Fibroblast of skin of left quadriceps (primary cell): ENCODE results near the gene OPCML.

Experiments used
- DNase-seq, 2 experiments: peaks; one replicate each; pipeline ENCODE4 v3.0.0-alpha.2; 2013; ENCODE audit warnings: low read depth in 2 of 2

OPCML gene

GRCh38 chr11:133234883-133235282 is 297.4 kb downstream of the OPCML start:
- DNase-seq = no peak

GRCh38 chr11:133232665-133233064 is 299.6 kb downstream of the OPCML start:
- no peak for DNase-seq

DNA sequence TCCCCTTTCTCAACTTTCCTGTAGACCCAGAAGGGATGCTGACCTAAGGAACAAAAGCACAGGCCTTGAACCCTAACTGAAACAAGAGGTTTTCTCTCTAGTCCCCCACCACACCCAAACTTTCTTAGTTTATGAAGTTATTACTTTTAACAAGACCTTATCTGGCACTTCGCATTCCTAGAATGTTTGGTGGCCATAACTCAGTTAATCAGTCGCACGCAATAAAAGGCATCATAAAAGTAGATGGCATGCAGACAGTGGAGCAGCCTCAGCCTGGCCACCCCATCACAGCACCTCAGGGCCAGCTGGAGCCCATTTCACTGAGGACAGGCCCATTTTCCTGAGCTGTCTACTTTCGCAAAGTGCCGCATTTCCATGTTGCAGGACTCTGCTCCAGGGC is 301.9 kb downstream of the OPCML start:
- DNase-seq = no peak

DNA sequence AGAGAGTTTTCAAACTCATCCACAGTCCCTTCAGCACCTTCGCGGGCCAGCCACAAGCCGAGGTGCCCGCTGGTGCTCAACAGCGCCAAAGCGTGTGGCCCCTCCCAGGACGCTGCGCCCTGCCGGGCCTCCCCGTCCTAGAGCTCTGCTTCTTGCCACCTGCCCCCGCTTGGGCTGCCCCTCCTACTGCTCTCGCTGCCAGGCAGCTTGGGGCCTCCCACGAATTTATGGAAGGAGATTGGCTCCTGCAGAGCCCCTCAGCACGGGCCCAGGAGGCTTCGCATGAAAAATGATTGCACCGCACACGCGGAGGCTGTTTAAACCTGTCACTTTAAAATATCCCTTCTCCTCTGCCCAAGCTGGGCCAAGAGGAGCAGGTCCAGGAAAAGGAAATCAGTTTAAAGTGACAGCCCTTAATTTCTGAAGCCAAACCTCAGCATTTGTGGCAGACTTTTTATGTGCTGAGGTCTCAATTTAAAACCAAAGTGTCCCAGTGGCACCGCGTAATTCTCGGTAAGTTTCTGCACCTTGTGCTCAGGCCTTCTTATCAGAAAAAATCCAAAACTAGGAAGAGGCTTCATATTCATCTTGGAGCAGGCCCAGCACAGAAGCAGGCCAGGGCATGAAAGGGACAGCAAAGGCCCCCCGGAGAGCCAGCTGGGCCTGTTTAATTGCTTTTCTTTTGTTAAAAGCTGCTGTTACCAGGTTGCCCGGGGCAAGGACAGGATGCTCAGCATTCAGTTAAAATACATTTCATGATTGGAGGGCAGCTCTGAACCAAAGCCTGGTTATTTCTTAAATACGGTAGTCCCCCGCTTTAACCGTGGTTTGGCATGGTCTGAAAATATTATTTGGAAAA is 303.6 kb downstream of the OPCML start:
- no peak for DNase-seq

DNA sequence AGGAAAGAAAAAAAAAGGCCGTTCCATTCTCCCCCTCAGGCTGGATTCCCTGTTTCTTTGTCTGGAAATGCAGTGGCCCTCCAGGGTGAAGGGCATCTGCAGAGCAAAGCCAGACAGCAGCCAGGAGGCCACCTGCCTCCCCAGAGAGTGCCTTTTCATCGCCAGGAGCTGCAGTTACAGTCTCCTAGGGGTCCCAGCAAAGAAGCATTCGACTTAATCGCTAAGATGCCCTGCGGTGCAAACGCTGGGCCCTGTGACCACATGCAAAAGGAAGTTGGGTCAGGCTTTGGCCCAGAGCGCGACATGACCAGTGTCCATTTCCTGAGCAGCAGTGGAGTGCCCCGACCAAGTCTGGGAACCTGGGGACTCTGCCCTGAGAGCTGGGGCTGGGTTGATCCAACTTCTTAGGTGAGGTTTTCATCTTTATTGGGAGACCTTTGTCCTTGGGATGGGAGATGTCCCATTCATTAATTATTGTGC is 304.6 kb downstream of the OPCML start:
- DNase-seq = no peak

GRCh38 chr11:133224271-133224670 is 308.0 kb downstream of the OPCML start:
- no peak for DNase-seq

GRCh38 chr11:133222425-133223330 is 309.6 kb downstream of the OPCML start:
- no peak for DNase-seq

GRCh38 chr11:133219543-133219942 is 312.8 kb downstream of the OPCML start:
- DNase-seq = no peak

- DNase-seq = no peak
Observed at GRCh38 chr11:133216813-133217212, 315.5 kb downstream of the OPCML start.

DNA sequence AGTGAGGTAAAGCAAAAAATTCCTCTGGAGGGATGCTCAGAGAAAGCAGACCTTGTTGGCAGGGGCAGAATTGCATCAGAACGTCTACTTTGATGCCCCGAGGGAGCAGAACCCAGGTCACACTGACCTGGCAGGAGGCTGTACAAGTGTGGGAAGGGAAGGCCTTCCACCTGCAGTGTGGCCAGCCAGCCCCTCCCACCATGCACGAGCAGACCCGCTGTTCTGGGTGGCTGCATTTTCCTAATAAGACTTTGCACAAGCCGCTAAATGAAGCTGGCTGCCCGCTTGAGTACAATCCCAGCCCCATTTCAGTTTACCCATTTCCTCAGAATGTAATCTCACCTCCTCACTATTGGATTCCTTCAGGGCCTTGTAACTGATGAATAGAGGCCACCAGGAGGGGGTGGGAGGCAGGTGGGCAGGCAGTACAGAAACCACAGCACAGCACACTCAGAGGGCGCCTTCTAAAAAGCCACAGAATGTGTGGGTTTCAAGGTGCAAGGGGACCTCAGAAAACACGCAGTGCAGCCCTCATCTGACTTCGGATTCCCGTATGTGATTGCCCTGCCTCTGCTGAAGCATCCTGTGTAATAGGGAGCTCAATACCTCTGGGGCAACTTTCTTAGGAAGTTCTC is 316.6 kb downstream of the OPCML start:
- no peak for DNase-seq

GRCh38 chr11:133214646-133215045 is 317.7 kb downstream of the OPCML start:
- DNase-seq = no peak

GRCh38 chr11:133212201-133212600 is 320.1 kb downstream of the OPCML start:
- no peak for DNase-seq

- no peak for DNase-seq
Observed at GRCh38 chr11:133207995-133208394, 324.3 kb downstream of the OPCML start.

DNA sequence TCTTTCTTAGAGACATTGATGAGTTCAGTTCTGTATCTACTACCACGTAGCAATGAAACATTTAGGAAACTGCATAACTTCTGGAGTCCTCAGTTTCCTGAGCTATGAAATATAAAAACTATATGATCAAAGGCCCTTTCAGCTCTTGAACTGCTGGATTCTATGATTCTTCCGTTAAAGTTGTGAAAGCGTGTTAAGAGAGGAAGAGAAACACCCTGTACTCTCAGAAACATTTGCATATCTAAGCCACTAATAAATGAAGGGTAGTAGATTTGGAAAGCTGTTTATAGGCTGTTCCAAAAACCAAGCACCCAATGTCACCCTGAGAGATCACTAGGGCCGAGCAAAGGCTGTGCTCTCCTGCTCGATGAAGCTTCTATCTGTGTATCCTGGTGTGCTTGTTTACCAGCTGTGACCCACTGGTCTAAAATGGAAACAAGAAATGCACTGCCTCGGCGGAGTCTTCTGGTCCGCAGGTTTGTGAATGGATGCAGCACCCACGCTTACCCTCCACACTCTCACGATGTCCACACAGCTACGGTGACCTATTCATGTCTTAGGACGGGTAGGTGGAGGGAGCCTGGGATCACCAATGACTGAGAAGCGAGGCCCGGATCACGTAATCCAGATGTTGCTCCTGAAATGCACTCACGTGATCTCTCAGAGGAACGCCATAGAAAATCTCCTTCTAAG is 325.8 kb downstream of the OPCML start:
- DNase-seq = no peak

GRCh38 chr11:133204158-133204557 is 328.1 kb downstream of the OPCML start:
- DNase-seq = no peak

GRCh38 chr11:133202816-133203215 is 329.5 kb downstream of the OPCML start:
- DNase-seq = no peak

DNA sequence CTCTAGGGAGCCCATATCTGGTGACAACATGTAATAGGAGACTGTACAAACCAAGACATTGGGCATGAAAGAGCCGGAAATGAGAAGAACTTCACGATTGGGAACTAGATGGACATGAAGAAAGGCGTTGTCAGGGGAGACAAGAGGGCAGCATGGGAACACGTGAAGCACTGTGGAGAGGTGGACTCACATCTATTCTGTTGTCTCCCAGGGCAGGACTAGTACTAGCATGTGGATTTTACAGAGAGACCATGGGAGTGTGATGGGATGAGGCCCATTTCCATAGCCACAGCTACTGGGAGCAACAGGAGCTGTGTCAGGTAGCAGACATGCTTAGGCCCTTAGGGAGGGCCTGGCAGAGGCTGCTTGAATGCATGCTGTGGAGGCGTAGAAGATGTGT is 333.9 kb downstream of the OPCML start:
- no peak for DNase-seq

GRCh38 chr11:133197425-133197824 is 334.9 kb downstream of the OPCML start:
- no peak for DNase-seq

- DNase-seq = no peak
Observed at GRCh38 chr11:133191931-133192330, 340.4 kb downstream of the OPCML start.

GRCh38 chr11:133181667-133182066 is 350.6 kb downstream of the OPCML start:
- no peak for DNase-seq

GRCh38 chr11:133181066-133181465 is 351.2 kb downstream of the OPCML start:
- DNase-seq = no peak

DNA sequence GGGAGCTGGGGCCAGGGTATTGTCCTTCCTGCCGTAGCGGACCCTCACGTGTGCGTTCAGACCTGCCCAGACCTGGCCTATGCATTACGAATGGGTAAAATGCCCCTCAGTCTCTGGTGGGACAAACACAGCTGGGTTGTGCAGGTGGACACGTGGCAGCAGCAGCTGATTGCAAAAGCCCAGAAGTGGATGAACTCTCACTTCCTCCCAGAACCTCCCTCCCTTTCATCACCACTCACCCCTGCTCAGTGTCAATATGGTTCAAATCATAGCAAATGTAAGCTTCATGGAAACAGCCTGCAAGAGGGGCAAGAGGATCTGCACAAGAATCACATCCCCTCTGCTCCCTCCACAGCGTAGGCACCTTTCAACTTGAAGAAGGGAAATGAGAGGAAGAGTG is 352.1 kb downstream of the OPCML start:
- no peak for DNase-seq
